ENCODE data around the gene IFNK.

Gene IFNK

DNA sequence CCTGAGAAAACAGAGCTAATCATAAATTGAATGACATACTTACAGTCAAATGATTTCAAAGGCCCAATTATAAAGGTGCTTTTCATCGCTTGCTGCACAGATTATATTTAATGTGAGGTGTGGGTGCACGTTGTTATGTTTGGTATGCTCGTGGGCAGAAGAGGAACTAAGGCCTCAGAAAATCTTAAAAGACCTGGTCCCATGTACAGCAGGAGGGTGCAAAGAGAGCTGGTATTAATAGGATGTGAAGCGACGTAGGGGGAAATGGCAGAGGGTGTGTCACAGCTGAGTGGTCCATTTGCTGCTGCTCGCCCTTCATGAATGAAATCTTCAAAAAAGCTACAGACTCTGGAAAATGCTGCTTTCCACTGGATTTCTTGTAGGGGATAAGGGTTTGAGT is 40.5 kb upstream of the IFNK start:
- no peak overlapping the region for H3K4me3 ChIP-seq (ENCODE audit: control insufficient read depth, low read depth, low read length)
- TF ChIP-seq, protein P1, sequence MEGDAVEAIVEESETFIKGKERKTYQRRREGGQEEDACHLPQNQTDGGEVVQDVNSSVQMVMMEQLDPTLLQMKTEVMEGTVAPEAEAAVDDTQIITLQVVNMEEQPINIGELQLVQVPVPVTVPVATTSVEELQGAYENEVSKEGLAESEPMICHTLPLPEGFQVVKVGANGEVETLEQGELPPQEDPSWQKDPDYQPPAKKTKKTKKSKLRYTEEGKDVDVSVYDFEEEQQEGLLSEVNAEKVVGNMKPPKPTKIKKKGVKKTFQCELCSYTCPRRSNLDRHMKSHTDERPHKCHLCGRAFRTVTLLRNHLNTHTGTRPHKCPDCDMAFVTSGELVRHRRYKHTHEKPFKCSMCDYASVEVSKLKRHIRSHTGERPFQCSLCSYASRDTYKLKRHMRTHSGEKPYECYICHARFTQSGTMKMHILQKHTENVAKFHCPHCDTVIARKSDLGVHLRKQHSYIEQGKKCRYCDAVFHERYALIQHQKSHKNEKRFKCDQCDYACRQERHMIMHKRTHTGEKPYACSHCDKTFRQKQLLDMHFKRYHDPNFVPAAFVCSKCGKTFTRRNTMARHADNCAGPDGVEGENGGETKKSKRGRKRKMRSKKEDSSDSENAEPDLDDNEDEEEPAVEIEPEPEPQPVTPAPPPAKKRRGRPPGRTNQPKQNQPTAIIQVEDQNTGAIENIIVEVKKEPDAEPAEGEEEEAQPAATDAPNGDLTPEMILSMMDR (conservative IDR thresholded peaks at IDR 0.05; ENCODE audit: control insufficient read depth, insufficient read depth, low read depth, low read length) = no peak
- no peak for DNase-seq (ENCODE audit: low read depth)

- H3K4me3 ChIP-seq (ENCODE audit: control insufficient read depth, low read depth, low read length) = no peak overlapping the region
- no peak for DNase-seq (ENCODE audit: low read depth)
- TF ChIP-seq, protein P1 (conservative IDR thresholded peaks at IDR 0.05; ENCODE audit: control insufficient read depth, insufficient read depth, low read depth, low read length) = no peak
Observed at GRCh38 chr9:27485158-27485557, 38.9 kb upstream of the IFNK start.

- H3K4me3 ChIP-seq (ENCODE audit: control insufficient read depth, low read depth, low read length) = no peak overlapping the region
- TF ChIP-seq, protein P1 (conservative IDR thresholded peaks at IDR 0.05; ENCODE audit: control insufficient read depth, insufficient read depth, low read depth, low read length) = no peak
- no peak for DNase-seq (ENCODE audit: low read depth)
Observed at GRCh38 chr9:27487128-27487640, 36.9 kb upstream of the IFNK start.

DNA sequence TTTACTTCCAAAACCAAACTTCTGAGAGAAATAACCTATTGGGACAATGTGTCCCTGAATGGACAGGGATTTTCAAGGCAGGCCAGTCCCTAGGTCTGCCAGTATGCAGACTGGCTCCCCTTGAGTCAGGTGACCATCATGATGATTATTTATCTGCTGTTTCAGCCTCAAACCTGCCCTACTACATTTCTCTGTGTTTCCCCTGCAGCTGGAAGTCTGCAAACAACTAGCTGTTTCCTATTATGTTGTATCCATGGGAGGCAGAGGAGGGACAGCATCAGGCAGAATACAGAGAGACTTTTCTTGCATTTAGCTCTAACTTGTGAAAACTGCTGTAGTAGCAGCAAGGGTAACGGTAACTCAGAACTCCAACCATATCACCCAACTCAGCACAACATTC is 36.2 kb upstream of the IFNK start:
- TF ChIP-seq, protein P1 (conservative IDR thresholded peaks at IDR 0.05; ENCODE audit: control insufficient read depth, insufficient read depth, low read depth, low read length) = no peak
- DNase-seq (ENCODE audit: low read depth) = no peak

DNA sequence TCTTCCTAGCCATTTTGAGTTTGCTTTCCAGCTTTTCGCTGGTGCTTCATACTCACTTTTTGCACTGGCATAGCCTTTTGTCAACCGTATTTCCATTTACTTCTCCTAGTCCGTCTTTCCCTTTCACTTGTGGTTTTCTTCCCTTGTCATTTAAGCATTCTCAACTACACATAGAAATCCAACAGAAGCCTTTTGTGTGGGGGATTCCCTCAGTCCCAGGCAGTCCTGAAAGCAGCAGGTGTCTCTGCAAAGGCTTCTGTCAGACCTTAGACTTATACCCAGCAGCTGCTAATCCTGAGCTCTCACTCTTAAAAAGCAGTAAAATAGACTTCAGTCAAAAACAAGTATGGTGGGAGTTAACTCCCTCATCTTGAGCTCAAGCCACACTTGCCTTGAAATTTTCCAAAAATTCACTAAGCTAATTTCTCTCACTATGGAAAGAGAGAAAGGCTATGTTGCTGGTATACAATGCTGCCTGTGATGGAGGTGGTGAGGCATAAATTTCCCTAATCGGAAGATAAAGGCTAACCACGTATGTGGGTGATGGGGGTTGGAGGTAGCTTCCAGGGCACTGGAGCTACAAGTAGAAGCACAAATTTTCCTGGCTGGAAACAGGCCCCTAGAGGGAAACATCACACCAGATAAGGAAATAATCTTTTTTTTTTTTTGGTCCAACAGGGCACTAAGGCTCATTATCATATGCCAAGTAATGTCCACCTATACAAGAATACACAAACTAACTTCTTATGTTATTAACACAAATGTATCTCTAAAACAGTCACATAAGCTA is 34.8 kb upstream of the IFNK start:
- TF ChIP-seq, protein P1 (conservative IDR thresholded peaks at IDR 0.05; ENCODE audit: control insufficient read depth, insufficient read depth, low read depth, low read length) = no peak
- no peak overlapping the region for H3K4me3 ChIP-seq (ENCODE audit: control insufficient read depth, low read depth, low read length)
- DNase-seq (ENCODE audit: low read depth) = no peak

More for the DNA sequence above, 36.2 kb upstream of the IFNK start:
- H3K4me3 ChIP-seq (ENCODE audit: control insufficient read depth, low read depth, low read length) = no peak overlapping the region

DNA sequence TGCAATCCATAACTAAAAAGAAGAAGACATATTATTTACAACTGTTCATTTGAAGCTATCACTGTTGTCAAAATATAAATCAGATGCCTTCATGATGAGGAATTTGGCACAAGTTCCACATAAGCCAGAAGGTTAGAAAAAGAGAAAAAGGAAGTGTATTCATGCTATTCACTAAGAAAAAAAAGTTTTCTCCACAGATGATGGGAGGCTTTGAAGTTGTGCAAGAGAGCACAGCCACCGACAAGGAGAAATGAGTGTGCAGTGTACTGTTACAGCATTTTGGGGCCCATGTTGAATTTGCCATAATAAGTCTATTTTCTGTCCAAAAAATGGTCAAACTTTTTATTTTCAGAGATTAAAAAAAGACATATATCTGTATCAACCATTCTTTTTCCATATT is 32.9 kb upstream of the IFNK start:
- H3K4me3 ChIP-seq (ENCODE audit: control insufficient read depth, low read depth, low read length) = no peak overlapping the region
- DNase-seq (ENCODE audit: low read depth) = peak; percentile 25
- TF ChIP-seq, protein P1 (conservative IDR thresholded peaks at IDR 0.05; ENCODE audit: control insufficient read depth, insufficient read depth, low read depth, low read length) = no peak
